Muscle of leg (tissue), 11 donors: ENCODE measurements around the gene ARHGEF40. TPM values are rescaled to one million over a fixed set of nuclear protein-coding genes. Genes with fewer than 3 reads are reported as not detected.

Source experiments
- DNase-seq: peaks from one replicate; pipeline ENCODE4 v3.0.0; 2013
- H3K27ac ChIP-seq: one replicate; pipeline ENCODE4 v1.5.1; 2013; ENCODE audit warnings: mild to moderate bottlenecking, low read length, control low read depth
- H3K27me3 ChIP-seq: one replicate; pipeline ENCODE4 v1.6.1; 2013; ENCODE audit warnings: low read length; ENCODE audit not compliant: control insufficient read depth, insufficient read depth
- H3K36me3 ChIP-seq: one replicate; pipeline ENCODE4 v1.6.1; 2013; ENCODE audit warnings: low read length; ENCODE audit not compliant: control insufficient read depth, insufficient read depth
- H3K4me1 ChIP-seq: one replicate; pipeline ENCODE4 v1.6.1; 2013; ENCODE audit warnings: low read length; ENCODE audit not compliant: control insufficient read depth, insufficient read depth
- H3K4me3 ChIP-seq: one replicate; pipeline ENCODE4 v1.5.1; 2013; ENCODE audit warnings: low read length, control low read depth
- H3K9me3 ChIP-seq: replicated peaks from 2 replicates; pipeline ENCODE4 v1.6.1; 2013; ENCODE audit warnings: low read depth, low read length; ENCODE audit not compliant: control insufficient read depth
- WGBS: methylation state at CpG from one replicate; pipeline ENCODE4 v1.1.5; 2013; ENCODE audit warnings: missing lambda C conversion rate; ENCODE audit not compliant: insufficient coverage; 5-methylcytosine and 5-hydroxymethylcytosine counted together
- polyA plus RNA-seq, 8 donors: library from polyadenylated mRNA; unstranded; fragments of 120-200 nt; gene quantifications; one replicate each; pipeline versions ENCODE4 v1.2.1 to v1.2.3, GENCODE V29; 2013; ENCODE audit warnings: inconsistent platforms in 1 of 8, low replicate concordance in 1 of 8; ENCODE audit not compliant: insufficient read length in 8 of 8, insufficient read depth in 1 of 8
- total RNA-seq: library from RNA; stranded (reverse); fragments of 120-200 nt; gene quantifications from one replicate; pipeline ENCODE4 v1.2.4, GENCODE V29; 2013

The ARHGEF40 gene
- total and polyA plus RNA-seq, 9 donors, result 50.5 to 70.2 (median 65.2) TPM

- H3K9me3 ChIP-seq, result no peaks in the 10 kb centered on the region
- WGBS, result 83% methylated on average over 39 of the region's 45 CpGs
- H3K36me3 ChIP-seq, result peaks cover 66% of the 10 kb centered on the region
- H3K27me3 ChIP-seq, result no peaks in the 10 kb centered on the region
- no peak overlapping the region for H3K27ac ChIP-seq
- H3K4me1 ChIP-seq, result peaks cover 24% of the 10 kb centered on the region
- H3K4me3 ChIP-seq, result no peak overlapping the region
- no peak for DNase-seq
Observed at GRCh38 chr14:21090194-21090939, 20.3 kb downstream of the ARHGEF40 start.

DNA sequence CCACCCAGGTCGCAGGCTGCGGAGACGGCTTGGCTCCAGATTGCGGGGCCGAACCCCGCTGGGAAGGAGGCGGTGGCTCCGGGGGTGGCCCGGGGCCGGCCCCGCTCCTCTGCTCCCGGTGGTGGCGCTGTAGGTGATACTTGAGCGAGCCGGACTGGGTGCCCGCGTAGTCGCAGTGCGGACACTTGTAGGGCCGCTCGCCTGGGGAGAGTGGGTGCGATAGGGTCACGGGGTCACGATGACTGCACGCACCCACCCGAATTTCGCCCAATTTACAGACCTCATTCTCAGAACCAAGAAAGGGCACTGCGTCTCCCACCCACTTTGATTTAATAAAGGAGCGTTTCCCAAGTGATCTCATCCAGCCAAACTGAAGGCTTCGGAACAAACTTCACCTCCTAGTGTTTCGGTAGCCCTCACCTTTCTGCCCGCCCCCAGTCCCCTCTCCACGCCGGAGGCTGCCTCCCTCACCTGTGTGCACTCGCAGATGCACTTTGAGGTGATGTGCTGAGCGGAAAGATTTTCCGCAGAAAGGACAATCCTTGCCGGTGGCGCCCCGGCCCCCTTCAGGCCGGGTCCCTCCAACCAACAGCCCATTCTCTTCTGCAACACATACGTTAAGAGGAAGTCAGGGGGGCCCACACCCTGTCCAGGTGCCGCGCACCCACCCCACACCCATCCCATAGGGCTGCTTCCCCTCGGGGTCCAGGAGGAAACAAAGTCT, 21.0 kb downstream of the ARHGEF40 start:
- Histone ChIP-seq H3K27me3 (no peaks in the 10 kb centered on the region), H3K36me3 (peaks cover 60% of the 10 kb centered on the region), H3K4me1 (peaks cover 26% of the 10 kb centered on the region), H3K27ac (no peak overlapping the region), H3K9me3 (no peaks in the 10 kb centered on the region), H3K4me3 (no peak overlapping the region)
- no peak for DNase-seq
- 91% methylated on average over 35 of the region's 45 CpGs for WGBS

GRCh38 chr14:21091821-21092272, 21.7 kb downstream of the ARHGEF40 start:
- H3K4me1 ChIP-seq, result peaks cover 31% of the 10 kb centered on the region
- H3K27me3 ChIP-seq, result no peaks in the 10 kb centered on the region
- 88% methylated on average over 35 of the region's 42 CpGs for WGBS
- no peaks in the 10 kb centered on the region for H3K9me3 ChIP-seq
- no peak for DNase-seq
- H3K36me3 ChIP-seq, result peaks cover 54% of the 10 kb centered on the region
- no peak overlapping the region for H3K4me3 ChIP-seq
- no peak overlapping the region for H3K27ac ChIP-seq

DNA sequence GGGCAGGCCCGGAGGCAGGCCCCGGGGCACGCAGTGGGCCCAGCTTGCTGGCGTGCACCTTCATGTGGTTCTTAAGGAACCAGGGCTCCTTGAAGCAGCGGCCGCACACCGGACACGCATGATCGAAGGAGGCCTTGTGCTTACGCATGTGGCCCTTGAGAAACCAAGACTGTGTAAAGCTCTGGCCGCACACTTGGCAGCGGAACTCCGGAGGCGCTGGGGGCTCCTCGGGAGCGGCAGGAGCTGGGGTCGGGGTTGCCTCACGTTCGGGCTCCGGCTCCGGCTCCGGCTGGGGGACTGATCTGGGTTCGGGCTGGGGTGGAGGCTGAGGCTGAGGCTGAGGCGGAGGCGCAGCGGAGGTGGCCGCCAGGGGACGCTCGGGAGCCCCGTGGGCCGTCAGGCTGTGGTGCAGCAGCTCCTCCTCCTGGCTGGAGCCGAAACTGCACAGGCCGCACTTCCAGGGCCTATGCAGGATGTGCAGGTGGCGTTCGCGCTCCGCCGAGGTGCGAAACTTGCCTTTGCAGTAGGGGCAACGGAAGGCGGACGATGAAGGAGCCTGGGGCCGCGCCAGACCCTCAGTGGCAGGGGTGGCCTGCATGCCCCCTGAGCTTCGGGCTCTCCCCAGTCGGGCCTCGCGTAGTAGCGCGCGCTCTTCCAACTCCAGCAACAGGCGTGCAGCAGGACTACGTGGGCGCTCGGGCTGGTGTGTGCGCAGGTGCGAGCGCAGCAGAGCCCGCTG, 22.3 kb downstream of the ARHGEF40 start:
- 37% methylated on average over 58 of the region's 59 CpGs for WGBS
- Histone ChIP-seq H3K4me1 (peaks cover 33% of the 10 kb centered on the region), H3K36me3 (peaks cover 48% of the 10 kb centered on the region), H3K27me3 (no peaks in the 10 kb centered on the region), H3K27ac (no peak overlapping the region), H3K4me3 (no peak overlapping the region), H3K9me3 (no peaks in the 10 kb centered on the region)
- DNase-seq, result peak; percentile 77

DNA sequence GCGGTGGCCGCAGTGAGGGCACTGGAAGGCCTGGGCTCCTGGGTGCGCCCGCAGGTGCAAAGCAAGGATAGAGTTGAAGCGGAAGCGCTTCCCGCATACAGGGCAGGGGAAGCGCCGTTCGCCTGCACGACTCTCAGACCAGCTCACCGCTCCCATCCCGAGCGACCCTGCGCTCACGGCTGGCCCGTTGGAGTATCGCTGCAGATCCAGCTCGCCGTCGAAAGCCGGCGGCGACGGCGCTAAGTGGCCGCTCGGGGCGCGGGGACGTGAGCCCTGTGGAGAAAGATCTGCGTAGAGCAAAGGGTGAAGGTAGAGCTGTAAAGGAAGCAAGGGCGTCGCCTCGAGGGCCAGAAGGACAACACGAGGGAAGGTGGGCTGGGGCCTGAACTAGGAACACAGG, 22.9 kb downstream of the ARHGEF40 start:
- DNase-seq, result no peak
- no peaks in the 10 kb centered on the region for H3K27me3 ChIP-seq
- peaks cover 42% of the 10 kb centered on the region for H3K36me3 ChIP-seq
- H3K9me3 ChIP-seq, result no peaks in the 10 kb centered on the region
- H3K4me3 ChIP-seq, result no peak overlapping the region
- 64% methylated on average over 36 of the region's 36 CpGs for WGBS
- no peak overlapping the region for H3K27ac ChIP-seq
- peaks cover 34% of the 10 kb centered on the region for H3K4me1 ChIP-seq

GRCh38 chr14:21093769-21094681, 23.9 kb downstream of the ARHGEF40 start:
- Histone ChIP-seq H3K4me1 (peaks cover 35% of the 10 kb centered on the region), H3K36me3 (peaks cover 32% of the 10 kb centered on the region), H3K27ac (peak overlapping the region; percentile 29), H3K4me3 (no peak overlapping the region), H3K27me3 (no peaks in the 10 kb centered on the region), H3K9me3 (no peaks in the 10 kb centered on the region)
- WGBS, result 50% methylated on average over 1 of the region's 7 CpGs
- DNase-seq, result peak; percentile 66

- WGBS, result 58% methylated on average over 3 of the region's 6 CpGs
- DNase-seq, result no peak
- no peaks in the 10 kb centered on the region for H3K9me3 ChIP-seq
- H3K4me1 ChIP-seq, result peaks cover 46% of the 10 kb centered on the region
- peak overlapping the region; percentile 20 for H3K27ac ChIP-seq
- no peaks in the 10 kb centered on the region for H3K27me3 ChIP-seq
- peaks cover 18% of the 10 kb centered on the region for H3K36me3 ChIP-seq
- H3K4me3 ChIP-seq, result no peak overlapping the region
Observed at GRCh38 chr14:21095430-21096205, 25.5 kb downstream of the ARHGEF40 start.

- WGBS, result no CpG with 5 or more reads among the region's 3 CpGs
- Histone ChIP-seq H3K27ac (peak overlapping the region; percentile 20), H3K9me3 (no peaks in the 10 kb centered on the region), H3K4me3 (no peak overlapping the region), H3K27me3 (no peaks in the 10 kb centered on the region), H3K36me3 (peaks cover 12% of the 10 kb centered on the region), H3K4me1 (peaks cover 46% of the 10 kb centered on the region)
- DNase-seq, result no peak
Observed at GRCh38 chr14:21096438-21096837, 26.3 kb downstream of the ARHGEF40 start.
